ENCODE data around the gene PIK3R5. TPM values are rescaled to one million over a fixed set of nuclear protein-coding genes. Genes with fewer than 3 reads are reported as not detected.

Gene PIK3R5
- polyA plus RNA-seq, 1 donor (not counting 4 experiments of a cell fraction or from before 2014, with no cell fraction given): not detected

GRCh38 chr17:8935191-8935590 is 30.3 kb downstream of the PIK3R5 start:
- DNase-seq (ENCODE audit: low read depth, low spot score) (no peak), FAIRE-seq (no peak)
- Histone ChIP-seq H3K9ac (ENCODE audit: control insufficient read depth, extremely low read depth, insufficient read depth, low read length) (no peak overlapping the region), H3K36me3 (ENCODE audit: control insufficient read depth in 2 of 2, extremely low read depth in 1 of 2, insufficient read depth in 2 of 2, low read length in 2 of 2) (no peaks in the 10 kb centered on the region), H3K4me2 (ENCODE audit: control insufficient read depth, extremely low read depth, insufficient read depth, low read depth, low read length) (no peak overlapping the region), H3K9me1 (ENCODE audit: control insufficient read depth, extremely low read depth, insufficient read depth, low read length) (no peaks in the 10 kb centered on the region), H3K9me3 (ENCODE audit: control insufficient read depth, low read depth, low read length) (no peaks in the 10 kb centered on the region), H3K79me2 (ENCODE audit: control insufficient read depth, insufficient read depth, low read length) (no peaks in the 10 kb centered on the region), H2AFZ (ENCODE audit: control insufficient read depth, low read length) (no peak overlapping the region), H3K27me3 (ENCODE audit: control insufficient read depth, extremely low read depth, insufficient read depth, low read length) (no peaks in the 10 kb centered on the region), H3K27ac (ENCODE audit: control insufficient read depth, insufficient read depth, low read length) (no peak overlapping the region), H3K4me1 (ENCODE audit: control insufficient read depth, extremely low read depth, insufficient read depth, low read length) (no peaks in the 10 kb centered on the region), H3K4me3 (ENCODE audit: control insufficient read depth in 2 of 3, extremely low read depth in 1 of 3, insufficient read depth in 2 of 3, low read depth in 1 of 3, low read length in 3 of 3) (no peak overlapping the region), H4K20me1 (ENCODE audit: control insufficient read depth, extremely low read depth, insufficient read depth, low read length) (no peaks in the 10 kb centered on the region)
- TF ChIP-seq EZH2 (IDR thresholded peaks at IDR 0.05; ENCODE audit: low read length) (no peak), CTCF (optimal IDR thresholded peaks at IDR 0.05 in 1 of 3, IDR thresholded peaks at IDR 0.05 in 1 of 3, conservative IDR thresholded peaks at IDR 0.05 in 1 of 3; ENCODE audit: extremely low read depth in 1 of 3, insufficient read depth in 2 of 3, low read length in 3 of 3) (no peak)
- dilution Hi-C loops (cut with MboI; ENCODE audit: extremely low pct_ligation_motif_present, low sequenced_read_pairs): no loop called here

GRCh38 chr17:8934346-8934745 is 31.2 kb downstream of the PIK3R5 start:
- H3K27ac ChIP-seq (ENCODE audit: control insufficient read depth, insufficient read depth, low read length): no peak overlapping the region
- no peak overlapping the region for H2AFZ ChIP-seq (ENCODE audit: control insufficient read depth, low read length)
- no peaks in the 10 kb centered on the region for H4K20me1 ChIP-seq (ENCODE audit: control insufficient read depth, extremely low read depth, insufficient read depth, low read length)
- no peaks in the 10 kb centered on the region for H3K9me1 ChIP-seq (ENCODE audit: control insufficient read depth, extremely low read depth, insufficient read depth, low read length)
- H3K9me3 ChIP-seq (ENCODE audit: control insufficient read depth, low read depth, low read length): no peaks in the 10 kb centered on the region
- no peak overlapping the region for H3K4me2 ChIP-seq (ENCODE audit: control insufficient read depth, extremely low read depth, insufficient read depth, low read depth, low read length)
- no peaks in the 10 kb centered on the region for H3K36me3 ChIP-seq (ENCODE audit: control insufficient read depth in 2 of 2, extremely low read depth in 1 of 2, insufficient read depth in 2 of 2, low read length in 2 of 2)
- no peaks in the 10 kb centered on the region for H3K79me2 ChIP-seq (ENCODE audit: control insufficient read depth, insufficient read depth, low read length)
- FAIRE-seq (no peak), DNase-seq (ENCODE audit: low read depth, low spot score) (no peak)
- no peaks in the 10 kb centered on the region for H3K4me1 ChIP-seq (ENCODE audit: control insufficient read depth, extremely low read depth, insufficient read depth, low read length)
- H3K4me3 ChIP-seq (ENCODE audit: control insufficient read depth in 2 of 3, extremely low read depth in 1 of 3, insufficient read depth in 2 of 3, low read depth in 1 of 3, low read length in 3 of 3): no peak overlapping the region
- dilution Hi-C loops (cut with MboI; ENCODE audit: extremely low pct_ligation_motif_present, low sequenced_read_pairs): no loop called here
- H3K27me3 ChIP-seq (ENCODE audit: control insufficient read depth, extremely low read depth, insufficient read depth, low read length): no peaks in the 10 kb centered on the region
- TF ChIP-seq CTCF (optimal IDR thresholded peaks at IDR 0.05 in 1 of 3, IDR thresholded peaks at IDR 0.05 in 1 of 3, conservative IDR thresholded peaks at IDR 0.05 in 1 of 3; ENCODE audit: extremely low read depth in 1 of 3, insufficient read depth in 2 of 3, low read length in 3 of 3) (no peak), EZH2 (IDR thresholded peaks at IDR 0.05; ENCODE audit: low read length) (no peak)
- no peak overlapping the region for H3K9ac ChIP-seq (ENCODE audit: control insufficient read depth, extremely low read depth, insufficient read depth, low read length)
